IgD-negative memory B cell (primary cell): ENCODE measurements around the gene LRP2. TPM values are rescaled to one million over a fixed set of nuclear protein-coding genes. Genes with fewer than 3 reads are reported as not detected.
"Not testable (repeated sequence)": the region's sequence is repeated elsewhere in the genome, so short reads cannot be mapped to it uniquely, and the experiment has no call there.

Experiments
- H3K27ac Mint-ChIP-seq, 3 donors: one replicate each; pipeline ENCODE4 v1.8.0; 2020 to 2022; ENCODE audit warnings: mild to moderate bottlenecking in 3 of 3, mixed read lengths in 3 of 3, moderate library complexity in 1 of 3
- H3K27me3 Mint-ChIP-seq: one replicate; pipeline ENCODE4 v1.8.0; 2021; ENCODE audit warnings: mixed read lengths
- H3K36me3 Mint-ChIP-seq: one replicate; pipeline ENCODE4 v1.8.0; 2020; ENCODE audit warnings: mild to moderate bottlenecking, mixed read lengths
- H3K4me1 Mint-ChIP-seq, 3 donors: one replicate each; pipeline ENCODE4 v1.8.0; 2020 to 2022; ENCODE audit warnings: mixed read lengths in 3 of 3, mild to moderate bottlenecking in 1 of 3
- H3K4me3 Mint-ChIP-seq, 4 donors: one replicate each; pipeline ENCODE4 v1.8.0; 2020 to 2022; ENCODE audit warnings: mild to moderate bottlenecking in 4 of 4, mixed read lengths in 4 of 4, moderate library complexity in 3 of 4
- H3K9me3 Mint-ChIP-seq, 3 donors: one replicate each; pipeline ENCODE4 v1.8.0; 2020 to 2021; ENCODE audit warnings: mixed read lengths in 3 of 3, mild to moderate bottlenecking in 1 of 3
- polyA plus RNA-seq: library from polyadenylated mRNA; unstranded; fragments of 300-500 nt; fragmentation: Illumina TruSeq; gene quantifications from one replicate; pipeline ENCODE4 v1.2.3, GENCODE V29; 2021

The LRP2 gene
- polyA plus RNA-seq, 1 donor from 2014 or later: not detected

DNA sequence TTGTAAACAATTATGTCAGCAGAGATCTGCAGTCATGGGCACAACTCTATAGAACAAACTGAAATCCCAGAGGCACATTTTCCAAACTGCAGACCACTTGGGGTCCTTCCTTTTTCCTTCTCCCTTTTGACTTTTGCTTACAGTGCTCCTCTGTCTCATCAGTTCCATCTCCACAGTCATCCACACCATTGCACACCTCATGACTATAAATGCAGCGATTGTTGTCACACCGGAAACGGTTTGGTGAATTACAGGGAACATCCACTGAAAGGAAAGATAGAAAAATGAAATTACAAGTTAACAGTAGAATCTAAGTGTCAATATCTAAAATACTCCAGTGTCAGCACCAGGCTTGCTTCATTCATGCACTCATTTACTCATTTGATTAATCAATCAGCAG is 196.5 kb downstream of the LRP2 start:
- Mint-ChIP-seq H3K4me1 (no peaks in the 10 kb centered on the region), H3K9me3 (peaks cover 0 to 5% (median 1%) of the 10 kb centered on the region in 3 donors), H3K36me3 (no peaks in the 10 kb centered on the region), H3K4me3 (no peak overlapping the region), H3K27me3 (peaks cover 3% of the 10 kb centered on the region), H3K27ac (no peak overlapping the region)

- Mint-ChIP-seq H3K4me3 (no peak overlapping the region), H3K36me3 (no peaks in the 10 kb centered on the region), H3K27me3 (peaks cover 4% of the 10 kb centered on the region), H3K9me3 (peaks cover 0 to 5% (median 3%) of the 10 kb centered on the region in 3 donors), H3K4me1 (no peaks in the 10 kb centered on the region), H3K27ac (no peak overlapping the region)
These were observed 198.0 kb downstream of the LRP2 start for GRCh38 chr2:169164311-169164710.

- H3K4me3 Mint-ChIP-seq: no peak overlapping the region
- peaks cover 0 to 2% (median 2%) of the 10 kb centered on the region in 3 donors for H3K9me3 Mint-ChIP-seq
- H3K27ac Mint-ChIP-seq: no peak overlapping the region
- H3K4me1 Mint-ChIP-seq: no peaks in the 10 kb centered on the region
- H3K27me3 Mint-ChIP-seq: peaks cover 4% of the 10 kb centered on the region
- no peaks in the 10 kb centered on the region for H3K36me3 Mint-ChIP-seq
These were observed 199.7 kb downstream of the LRP2 start for GRCh38 chr2:169162613-169163012.

GRCh38 chr2:169160926-169161481 is 201.3 kb downstream of the LRP2 start:
- Mint-ChIP-seq H3K4me3 (no peak overlapping the region), H3K36me3 (no peaks in the 10 kb centered on the region), H3K27ac (no peak overlapping the region), H3K9me3 (peaks cover 0 to 2% (median 2%) of the 10 kb centered on the region in 3 donors), H3K27me3 (peaks cover 7% of the 10 kb centered on the region), H3K4me1 (no peaks in the 10 kb centered on the region)

DNA sequence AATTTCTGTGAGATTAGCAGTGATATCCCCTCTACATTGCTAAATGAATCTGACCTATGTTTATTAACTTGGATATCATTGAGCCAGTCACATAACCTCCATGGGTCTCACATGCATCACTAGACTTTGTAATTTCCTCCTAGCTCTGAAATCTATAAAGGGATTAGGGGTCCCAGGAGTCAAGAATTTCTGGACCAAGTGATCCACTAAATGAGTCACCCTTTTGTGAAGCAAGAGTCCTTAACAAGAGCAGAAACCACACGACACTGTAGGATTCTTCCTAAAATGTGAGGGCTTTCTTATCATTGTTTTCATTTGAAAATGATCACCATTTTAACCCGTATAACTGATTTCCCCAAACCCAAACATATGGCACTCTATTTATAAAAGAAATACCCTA is 202.6 kb downstream of the LRP2 start:
- Mint-ChIP-seq H3K27ac (no peak overlapping the region), H3K9me3 (peaks cover 0 to 2% (median 2%) of the 10 kb centered on the region in 3 donors), H3K27me3 (peaks cover 8% of the 10 kb centered on the region), H3K36me3 (no peaks in the 10 kb centered on the region), H3K4me1 (no peaks in the 10 kb centered on the region), H3K4me3 (no peak overlapping the region)

DNA sequence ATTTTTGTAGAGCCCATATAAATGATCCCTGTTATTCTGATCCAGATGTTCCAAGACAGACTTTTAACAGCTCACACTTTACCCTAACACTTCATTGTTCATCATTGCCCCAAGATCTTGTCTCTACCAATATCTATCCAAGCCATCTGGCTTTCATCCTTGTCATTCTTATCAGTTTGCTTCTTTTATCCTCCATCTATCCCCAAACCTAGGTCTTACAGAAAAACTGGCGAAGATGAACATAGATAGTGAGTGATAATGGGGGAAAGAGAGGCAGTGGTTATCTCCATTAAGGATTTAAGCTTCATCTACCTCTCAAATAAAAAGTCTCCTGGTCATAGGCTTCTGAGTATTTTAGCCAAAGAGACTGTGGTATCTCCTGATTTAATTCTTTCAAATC is 203.5 kb downstream of the LRP2 start:
- peaks cover 13% of the 10 kb centered on the region for H3K27me3 Mint-ChIP-seq
- H3K36me3 Mint-ChIP-seq: no peaks in the 10 kb centered on the region
- H3K4me3 Mint-ChIP-seq: no peak overlapping the region
- H3K4me1 Mint-ChIP-seq: no peaks in the 10 kb centered on the region
- H3K9me3 Mint-ChIP-seq: peaks cover 2 to 5% (median 3%) of the 10 kb centered on the region in 3 donors
- no peak overlapping the region for H3K27ac Mint-ChIP-seq

- Mint-ChIP-seq H3K36me3 (no peaks in the 10 kb centered on the region), H3K4me1 (peaks cover 0 to 2% (median 0%) of the 10 kb centered on the region in 3 donors), H3K27me3 (peaks cover 1% of the 10 kb centered on the region), H3K4me3 (no peak overlapping the region), H3K9me3 (no peaks in the 10 kb centered on the region), H3K27ac (no peak overlapping the region)
These were observed 216.1 kb downstream of the LRP2 start for GRCh38 chr2:169146220-169146619.

DNA sequence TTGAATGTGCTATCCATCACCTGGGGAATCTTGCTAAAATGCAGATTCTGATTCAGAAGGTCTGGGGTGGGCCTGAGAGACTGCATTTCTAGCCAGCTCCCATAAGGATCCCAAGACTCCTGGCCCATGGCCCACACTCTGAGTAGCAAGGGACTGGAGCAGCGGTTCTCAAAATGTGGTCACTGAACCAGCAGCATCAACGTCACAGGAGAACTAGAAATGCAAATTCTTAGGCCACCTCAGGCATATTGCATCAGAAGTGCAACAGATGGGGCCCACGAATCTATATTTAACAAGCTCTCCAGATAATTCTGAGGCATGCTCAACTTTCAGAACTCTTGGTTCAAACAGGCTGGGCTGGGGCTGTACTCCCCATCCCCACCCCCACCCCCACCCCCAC is 218.3 kb downstream of the LRP2 start:
- H3K36me3 Mint-ChIP-seq: no peaks in the 10 kb centered on the region
- H3K27me3 Mint-ChIP-seq: no peaks in the 10 kb centered on the region
- H3K9me3 Mint-ChIP-seq: no peaks in the 10 kb centered on the region
- H3K27ac Mint-ChIP-seq: no peak overlapping the region
- H3K4me3 Mint-ChIP-seq: no peak overlapping the region
- H3K4me1 Mint-ChIP-seq: peaks cover 0 to 2% (median 0%) of the 10 kb centered on the region in 3 donors

DNA sequence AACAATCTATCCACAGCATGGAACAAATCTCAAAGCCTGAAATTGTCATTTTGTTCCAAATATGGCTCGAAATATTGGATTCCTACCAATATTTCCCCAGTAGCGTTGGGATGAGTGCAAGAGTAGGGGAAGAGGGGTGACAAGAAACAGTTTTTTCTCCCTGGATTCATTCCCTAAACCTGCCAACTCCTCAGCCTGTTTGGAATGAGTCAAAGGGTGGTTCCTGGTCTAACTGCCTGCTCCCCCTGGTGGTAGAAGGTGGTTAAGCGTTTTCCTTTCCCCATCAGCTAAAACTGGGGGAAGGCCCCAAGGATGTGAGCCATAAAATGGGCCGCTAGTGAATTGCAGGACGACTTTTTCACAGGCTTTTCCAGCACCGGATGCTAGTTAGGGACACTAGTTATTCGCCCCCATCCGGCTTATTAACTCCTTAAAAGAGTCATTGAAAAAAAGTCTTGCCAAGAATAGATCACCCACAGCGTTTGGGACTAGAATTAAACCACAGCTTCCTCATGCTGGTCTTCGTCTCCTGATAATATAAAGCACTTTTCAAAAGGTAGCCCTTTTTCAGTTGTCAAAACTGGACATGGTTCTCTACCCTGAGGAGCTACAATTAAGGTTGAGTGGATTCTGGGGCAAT is 220.5 kb downstream of the LRP2 start:
- Mint-ChIP-seq H3K4me1 (peaks cover 0 to 2% (median 0%) of the 10 kb centered on the region in 3 donors), H3K4me3 (peak overlapping the region in 1 of 4 donors; percentile 29), H3K27ac (no peak overlapping the region)

DNA sequence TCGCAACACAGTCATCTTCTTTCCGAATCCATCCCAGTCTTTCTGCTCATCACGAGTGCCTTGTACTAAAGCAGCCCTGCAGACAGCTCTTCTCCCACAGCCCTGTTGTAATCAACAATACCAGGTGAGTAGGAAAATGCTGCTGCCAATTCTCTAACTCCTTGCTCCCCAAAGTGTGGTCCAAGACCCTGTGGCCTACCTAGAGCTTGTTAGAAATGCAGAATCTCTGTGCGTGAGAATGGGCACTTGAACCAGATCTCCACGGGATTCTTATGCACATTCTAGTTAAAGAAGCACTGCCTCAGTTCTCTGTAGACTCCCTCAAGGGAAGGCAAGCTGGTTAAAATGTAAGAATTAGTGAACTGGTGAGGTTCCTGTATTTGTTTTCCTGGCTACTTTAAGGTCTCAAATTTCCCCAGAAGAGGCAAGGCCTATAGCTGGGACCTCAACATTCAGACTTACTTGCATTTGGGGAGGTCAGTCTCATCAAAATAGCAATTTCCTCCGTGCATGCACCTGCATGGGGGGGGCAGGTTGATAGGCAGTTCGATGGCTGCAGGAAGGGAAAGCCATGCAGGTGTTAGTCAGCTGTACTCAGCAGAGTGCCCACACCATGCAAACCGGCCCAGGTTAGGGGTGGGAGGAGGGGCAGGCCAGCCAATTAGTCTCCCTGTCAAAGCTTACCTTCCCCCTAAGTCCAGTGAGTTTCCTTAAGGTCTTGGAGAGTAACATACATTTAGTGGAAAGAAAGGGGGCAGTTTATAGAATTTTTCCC is 222.2 kb downstream of the LRP2 start:
- Mint-ChIP-seq H3K9me3 (no peaks in the 10 kb centered on the region), H3K36me3 (no peaks in the 10 kb centered on the region), H3K4me1 (peaks cover 0 to 2% (median 0%) of the 10 kb centered on the region in 3 donors), H3K4me3 (no peak overlapping the region), H3K27ac (no peak overlapping the region), H3K27me3 (no peaks in the 10 kb centered on the region)

More for the DNA sequence above, 220.5 kb downstream of the LRP2 start:
- Mint-ChIP-seq H3K27me3 (no peaks in the 10 kb centered on the region), H3K36me3 (no peaks in the 10 kb centered on the region), H3K9me3 (no peaks in the 10 kb centered on the region)

DNA sequence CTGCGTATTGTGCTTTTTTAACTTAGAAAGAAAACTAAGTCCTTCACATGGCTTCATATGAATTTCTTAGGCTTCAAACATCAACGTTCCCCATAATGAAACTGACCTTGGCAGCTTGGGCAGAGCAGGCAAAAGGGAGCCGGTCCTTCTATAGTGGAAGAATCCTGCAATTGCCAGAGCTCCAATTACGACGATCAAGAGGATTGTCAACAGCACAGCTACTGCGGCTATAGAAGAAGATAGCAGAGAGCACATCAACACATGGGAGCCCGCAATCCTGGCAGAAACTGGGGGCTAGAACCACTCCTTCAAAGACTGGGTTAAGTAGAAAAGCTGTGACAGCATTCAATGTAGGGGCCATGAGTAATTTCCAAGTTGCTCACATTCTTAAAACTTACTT is 223.2 kb downstream of the LRP2 start:
- H3K9me3 Mint-ChIP-seq: no peaks in the 10 kb centered on the region
- H3K27ac Mint-ChIP-seq: no peak overlapping the region
- H3K27me3 Mint-ChIP-seq: no peaks in the 10 kb centered on the region
- peaks cover 0 to 2% (median 0%) of the 10 kb centered on the region in 3 donors for H3K4me1 Mint-ChIP-seq
- H3K36me3 Mint-ChIP-seq: no peaks in the 10 kb centered on the region
- H3K4me3 Mint-ChIP-seq: no peak overlapping the region

GRCh38 chr2:169137924-169138323 is 224.4 kb downstream of the LRP2 start:
- H3K4me3 Mint-ChIP-seq: no peak overlapping the region
- H3K9me3 Mint-ChIP-seq: no peaks in the 10 kb centered on the region
- H3K36me3 Mint-ChIP-seq: no peaks in the 10 kb centered on the region
- H3K27ac Mint-ChIP-seq: no peak overlapping the region
- H3K4me1 Mint-ChIP-seq: peaks cover 0 to 2% (median 0%) of the 10 kb centered on the region in 3 donors
- no peaks in the 10 kb centered on the region for H3K27me3 Mint-ChIP-seq

DNA sequence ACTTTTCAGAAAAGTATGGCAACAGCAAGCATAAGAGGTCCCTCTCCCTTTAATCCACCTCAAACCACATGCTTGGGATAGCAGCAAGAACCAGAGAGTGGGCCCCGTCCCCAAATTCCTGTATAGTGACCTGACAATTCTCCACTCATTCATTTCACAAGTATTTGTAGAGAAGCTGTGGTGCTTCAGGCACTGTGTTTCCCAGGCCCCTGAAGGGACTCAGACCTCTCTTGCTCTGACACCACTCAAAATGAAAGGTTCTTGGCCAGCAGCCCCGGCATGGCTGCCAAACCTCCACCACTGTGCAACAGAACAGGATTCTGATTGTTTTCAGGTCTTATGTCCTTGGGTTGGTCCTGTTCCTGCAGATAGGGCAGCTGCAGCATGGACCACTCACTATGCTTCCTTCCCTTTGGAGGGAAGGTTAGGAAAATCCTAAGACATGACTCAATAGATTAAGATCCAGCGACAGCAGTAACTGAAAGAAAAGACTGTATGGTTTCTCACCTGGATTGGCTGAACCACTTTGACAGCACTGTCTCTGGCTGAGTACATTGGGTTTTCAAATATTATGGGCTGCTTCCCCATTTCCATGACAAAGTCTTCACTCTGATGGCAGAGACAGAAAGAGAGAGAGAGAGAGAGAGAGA is 225.3 kb downstream of the LRP2 start:
- no peaks in the 10 kb centered on the region for H3K4me1 Mint-ChIP-seq
- H3K27me3 Mint-ChIP-seq: no peaks in the 10 kb centered on the region
- H3K9me3 Mint-ChIP-seq: no peaks in the 10 kb centered on the region
- H3K36me3 Mint-ChIP-seq: no peaks in the 10 kb centered on the region
- H3K27ac Mint-ChIP-seq: no peak overlapping the region
- no peak overlapping the region for H3K4me3 Mint-ChIP-seq

- not testable (repeated sequence) for H3K27ac Mint-ChIP-seq, H3K4me3 Mint-ChIP-seq, H3K36me3 Mint-ChIP-seq, H3K4me1 Mint-ChIP-seq, H3K27me3 Mint-ChIP-seq, H3K9me3 Mint-ChIP-seq
These were observed 225.9 kb downstream of the LRP2 start for GRCh38 chr2:169136428-169136827.

GRCh38 chr2:169134272-169134671 is 228.1 kb downstream of the LRP2 start:
- not testable (repeated sequence) for H3K4me3 Mint-ChIP-seq, H3K27me3 Mint-ChIP-seq, H3K9me3 Mint-ChIP-seq, H3K36me3 Mint-ChIP-seq, H3K27ac Mint-ChIP-seq, H3K4me1 Mint-ChIP-seq
